SK-N-SH (cell line): Measurements from ENCODE around the gene NRCAM.

Source experiments
- CHD2 ChIP-seq: fragments of 150-350 bp; IDR thresholded peaks from 2 replicates; pipeline ENCODE4 v1.6.1; 2018; ENCODE audit warnings: low read length; ENCODE audit not compliant: partially characterized antibody
- FOXJ3 ChIP-seq: sonication (generic); formaldehyde crosslinking; IDR thresholded peaks from 2 replicates; pipeline ENCODE4 v1.5.1; 2020; ENCODE audit warnings: mild to moderate bottlenecking, missing genetic modification reagents
- SMC3 ChIP-seq: IDR thresholded peaks from 2 replicates; pipeline ENCODE4 v1.6.1; 2012; ENCODE audit warnings: low read depth, low read length, improper control_type of control experiment
- TF ChIP-seq, protein P1 (sequence below): fragments of 200-600 bp; sonication (generic); IDR thresholded peaks from 2 replicates; pipeline ENCODE4 v1.6.1; 2017; ENCODE audit warnings: antibody characterized with exemption, mild to moderate bottlenecking, moderate library complexity
- TF ChIP-seq, protein P2 (sequence below): IDR thresholded peaks from 2 replicates; pipeline ENCODE4 v1.4.0; 2012; ENCODE audit warnings: low read depth

DNA sequence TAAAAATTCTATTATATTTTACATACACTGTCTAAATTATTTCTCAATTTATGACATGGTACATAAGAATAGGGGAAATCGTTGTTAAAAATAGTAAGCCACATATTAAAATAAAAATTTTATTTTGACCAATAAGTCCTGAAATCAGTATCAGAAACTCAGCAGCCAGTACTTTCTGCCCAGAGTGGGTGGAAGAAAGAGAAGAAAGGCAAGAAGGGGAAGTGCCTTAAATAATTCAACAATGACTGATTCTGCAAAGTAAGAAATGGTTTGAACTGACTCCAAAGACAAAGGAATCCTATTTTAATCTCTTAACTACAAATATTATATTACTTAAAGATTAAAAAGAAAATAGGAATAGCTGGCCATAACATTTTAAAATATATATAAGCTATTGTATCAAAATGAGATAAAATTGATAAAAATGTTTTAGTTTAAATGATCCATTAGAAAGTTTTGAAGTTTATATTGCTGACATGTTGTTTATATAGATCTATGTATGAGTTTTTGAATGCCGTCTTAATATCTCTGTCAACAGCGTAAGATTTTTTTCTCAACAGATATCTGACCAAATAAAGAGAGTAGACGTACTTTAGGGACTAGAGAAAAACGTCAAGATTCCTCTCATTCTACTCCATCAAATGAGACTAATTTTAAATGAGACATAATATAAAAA is 30.2 kb upstream of the NRCAM start:
- TF ChIP-seq, protein P1, sequence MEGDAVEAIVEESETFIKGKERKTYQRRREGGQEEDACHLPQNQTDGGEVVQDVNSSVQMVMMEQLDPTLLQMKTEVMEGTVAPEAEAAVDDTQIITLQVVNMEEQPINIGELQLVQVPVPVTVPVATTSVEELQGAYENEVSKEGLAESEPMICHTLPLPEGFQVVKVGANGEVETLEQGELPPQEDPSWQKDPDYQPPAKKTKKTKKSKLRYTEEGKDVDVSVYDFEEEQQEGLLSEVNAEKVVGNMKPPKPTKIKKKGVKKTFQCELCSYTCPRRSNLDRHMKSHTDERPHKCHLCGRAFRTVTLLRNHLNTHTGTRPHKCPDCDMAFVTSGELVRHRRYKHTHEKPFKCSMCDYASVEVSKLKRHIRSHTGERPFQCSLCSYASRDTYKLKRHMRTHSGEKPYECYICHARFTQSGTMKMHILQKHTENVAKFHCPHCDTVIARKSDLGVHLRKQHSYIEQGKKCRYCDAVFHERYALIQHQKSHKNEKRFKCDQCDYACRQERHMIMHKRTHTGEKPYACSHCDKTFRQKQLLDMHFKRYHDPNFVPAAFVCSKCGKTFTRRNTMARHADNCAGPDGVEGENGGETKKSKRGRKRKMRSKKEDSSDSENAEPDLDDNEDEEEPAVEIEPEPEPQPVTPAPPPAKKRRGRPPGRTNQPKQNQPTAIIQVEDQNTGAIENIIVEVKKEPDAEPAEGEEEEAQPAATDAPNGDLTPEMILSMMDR: no peak
- TF ChIP-seq FOXJ3 (CRISPR knock-in tag): no peak
- TF ChIP-seq, protein P2, sequence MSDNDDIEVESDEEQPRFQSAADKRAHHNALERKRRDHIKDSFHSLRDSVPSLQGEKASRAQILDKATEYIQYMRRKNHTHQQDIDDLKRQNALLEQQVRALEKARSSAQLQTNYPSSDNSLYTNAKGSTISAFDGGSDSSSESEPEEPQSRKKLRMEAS: no peak
- TF ChIP-seq SMC3: no peak
- no peak for TF ChIP-seq CHD2
